AG08395 (cell line): ENCODE data around the gene STARD10.
"Not testable (repeated sequence)": the region's sequence is repeated elsewhere in the genome, so short reads cannot be mapped to it uniquely, and the experiment has no call there.

Experiments used
- DNase-seq: peaks from one replicate; pipeline ENCODE4 v3.0.0; 2012; ENCODE audit warnings: mixed read lengths, low spot score

STARD10 gene

DNA sequence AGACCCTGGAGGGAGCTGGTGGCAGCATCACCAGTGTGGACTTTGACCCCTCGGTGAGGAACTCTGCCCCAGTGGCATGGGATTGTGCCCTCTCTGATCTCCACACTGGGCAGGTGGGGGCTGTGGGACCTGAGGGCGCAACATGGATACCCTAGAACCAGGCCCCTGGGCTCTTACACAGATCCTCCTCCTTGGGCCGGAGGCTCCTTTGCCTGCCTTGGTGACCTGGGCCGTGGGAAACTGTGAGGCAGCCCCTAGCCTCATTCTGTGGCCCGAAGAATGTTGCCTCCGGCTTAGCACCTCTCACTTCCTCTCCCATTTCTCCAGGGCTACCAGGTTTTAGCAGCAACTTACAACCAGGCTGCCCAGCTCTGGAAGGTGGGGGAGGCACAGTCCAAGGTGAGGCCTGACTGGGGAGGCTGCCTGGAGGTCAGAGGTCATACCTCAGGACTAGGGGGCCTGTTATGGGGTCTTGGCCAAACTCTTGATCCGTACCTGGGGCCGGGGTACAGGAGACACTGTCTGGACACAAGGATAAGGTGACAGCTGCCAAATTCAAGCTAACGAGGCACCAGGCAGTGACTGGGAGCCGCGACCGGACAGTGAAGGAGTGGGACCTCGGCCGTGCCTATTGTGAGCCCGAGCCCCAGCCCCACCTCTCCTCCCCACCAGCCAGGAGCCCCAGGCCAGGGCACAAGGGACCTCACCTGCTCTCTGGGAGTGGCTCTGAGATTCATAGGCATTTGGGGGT is 32.5 kb upstream of the STARD10 start:
- DNase-seq, result no peak

DNA sequence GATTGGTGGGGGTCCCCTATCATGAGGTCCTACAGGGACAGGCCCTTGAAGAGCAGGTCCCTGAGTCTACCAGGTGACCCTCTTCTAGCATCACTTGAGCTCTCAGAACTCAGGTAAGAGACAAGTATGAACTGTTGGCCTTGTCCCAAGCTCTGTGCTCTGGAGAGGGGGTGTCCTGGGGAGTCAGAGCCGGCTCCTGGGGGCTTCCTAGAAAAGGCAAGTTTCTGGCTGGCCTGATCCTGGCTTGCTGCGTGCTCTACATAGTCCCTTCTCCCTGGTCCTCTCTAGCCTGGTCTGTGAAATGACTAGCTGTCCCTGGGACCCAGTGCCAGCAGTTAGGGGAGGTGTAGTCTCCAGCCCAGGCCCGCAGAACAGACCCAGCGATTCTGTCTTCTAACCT is 31.8 kb upstream of the STARD10 start:
- DNase-seq, result no peak

DNA sequence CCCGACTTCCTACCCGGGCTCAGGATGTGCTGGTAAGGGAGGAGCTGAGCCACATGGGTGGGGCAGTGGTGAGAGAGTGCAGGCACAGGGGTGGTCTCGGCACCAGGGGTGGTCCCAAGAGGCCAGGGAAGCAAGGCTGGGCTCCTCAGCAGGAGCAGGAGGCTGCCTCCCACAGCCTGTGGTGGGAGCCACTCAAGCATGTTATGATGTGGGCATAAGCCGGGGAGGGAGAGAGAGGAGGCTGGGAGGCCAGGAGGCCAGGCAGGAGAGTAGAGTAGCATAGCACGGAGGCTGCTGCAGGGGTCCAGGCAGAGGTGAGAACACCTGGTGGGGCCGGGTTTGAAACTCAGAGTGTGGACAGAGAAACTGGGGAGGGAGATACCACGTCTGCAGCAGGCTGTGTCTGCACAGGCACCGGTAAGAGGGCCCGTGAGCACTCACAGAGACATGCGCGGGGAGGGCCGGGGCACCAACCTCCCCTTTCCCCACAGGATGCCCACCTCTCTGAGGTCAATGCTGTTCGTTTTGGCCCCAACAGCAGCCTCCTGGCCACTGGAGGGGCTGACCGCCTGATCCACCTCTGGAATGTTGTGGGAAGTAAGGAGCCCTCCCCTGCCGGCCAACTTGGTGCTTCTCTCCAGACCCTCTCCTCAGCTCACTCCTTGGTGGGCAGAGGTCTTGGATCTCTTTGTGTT is 31.1 kb upstream of the STARD10 start:
- DNase-seq, result no peak

DNA sequence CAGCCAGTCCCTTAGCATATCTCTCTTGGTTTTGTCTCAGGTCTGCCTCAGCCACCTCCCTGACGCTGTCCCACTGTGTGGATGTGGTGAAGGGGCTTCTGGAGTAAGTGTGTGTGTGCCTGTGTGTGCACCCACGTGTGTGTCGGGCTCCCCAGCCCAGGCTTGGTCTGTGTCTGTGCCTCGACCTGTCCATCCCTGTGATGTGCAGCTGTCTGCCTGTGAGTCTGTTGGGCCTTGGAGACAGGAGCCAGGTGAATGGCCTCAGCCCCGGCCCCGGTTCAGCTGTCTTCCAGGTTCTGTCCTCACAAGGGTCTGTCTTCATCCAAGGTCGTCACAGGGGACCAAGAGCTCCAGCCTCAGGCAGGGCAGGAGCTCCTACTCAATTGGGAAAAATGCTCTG is 30.2 kb upstream of the STARD10 start:
- DNase-seq, result no peak

DNA sequence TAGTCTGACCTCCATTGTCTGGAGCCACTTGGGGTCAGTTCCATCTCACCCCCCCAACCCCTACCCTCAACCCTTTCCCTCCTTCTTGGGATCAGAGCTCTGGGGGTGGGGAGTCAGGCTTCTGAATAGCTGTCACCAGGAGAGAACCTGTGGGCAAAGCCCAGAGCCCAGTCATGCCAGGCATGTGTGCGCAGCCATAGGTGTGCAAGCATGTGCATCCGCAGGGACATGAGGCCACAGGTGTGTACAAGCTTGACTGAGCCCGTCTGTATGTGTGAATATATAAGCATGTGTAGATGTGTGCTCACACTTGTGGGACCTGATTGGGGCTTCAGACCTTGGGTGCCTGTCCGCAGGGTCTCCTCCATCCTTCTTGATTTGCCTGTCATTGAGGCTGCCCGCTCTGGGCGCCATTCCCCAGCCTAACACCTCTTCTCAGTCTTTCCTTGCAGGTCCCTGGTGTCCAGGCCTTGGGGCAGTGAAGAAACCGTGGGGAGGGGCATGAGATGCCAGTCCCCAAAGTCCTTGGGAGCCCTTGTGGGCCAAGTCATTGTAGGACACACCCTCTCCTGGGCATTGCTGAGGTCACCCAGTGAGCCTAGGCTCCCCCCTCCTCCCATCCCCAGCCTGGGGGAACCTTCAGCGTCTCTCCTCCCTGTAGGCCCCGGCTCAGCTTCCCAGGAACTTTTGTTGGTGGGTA is 29.4 kb upstream of the STARD10 start:
- no peak for DNase-seq

DNA sequence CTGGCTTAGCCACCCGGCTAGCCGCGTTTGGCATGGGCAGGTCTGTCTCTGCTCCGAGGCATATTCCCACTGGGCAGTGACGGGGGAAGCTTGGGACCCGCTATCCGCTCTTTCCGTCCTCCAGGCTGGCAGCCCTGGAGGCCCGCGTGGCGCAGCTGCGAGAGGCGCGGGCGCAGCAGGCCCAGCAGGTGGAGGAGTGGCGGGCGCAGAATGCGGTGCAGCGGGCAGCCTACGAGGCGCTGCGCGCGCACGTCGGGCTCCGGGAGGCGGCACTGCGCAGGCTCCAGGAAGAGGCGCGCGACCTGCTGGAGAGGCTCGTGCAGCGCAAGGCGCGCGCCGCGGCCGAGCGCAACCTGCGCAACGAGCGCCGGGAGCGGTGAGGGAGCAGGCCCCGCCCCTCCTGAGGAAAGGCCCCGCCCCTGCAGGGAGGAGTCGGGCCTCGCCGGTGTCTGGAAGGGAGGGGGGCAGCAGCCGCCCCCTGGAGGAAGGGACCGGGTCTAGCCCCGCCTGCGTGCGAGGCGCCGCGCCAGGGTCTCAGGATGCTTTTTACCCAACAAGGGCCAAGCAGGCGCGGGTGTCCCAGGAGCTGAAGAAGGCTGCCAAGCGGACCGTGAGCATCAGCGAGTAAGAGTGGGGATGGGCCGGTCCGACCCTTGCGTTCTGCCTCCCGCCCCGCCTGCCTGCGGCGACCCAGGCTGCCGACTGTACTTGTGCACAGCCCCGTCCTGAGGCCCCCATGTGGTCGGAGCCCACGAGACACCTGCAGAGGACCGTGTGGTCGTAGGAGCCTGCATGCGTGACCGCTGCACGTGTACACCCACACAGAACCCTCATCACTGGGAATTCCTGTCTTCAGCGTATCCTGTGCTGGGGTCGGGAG is 28.3 kb upstream of the STARD10 start:
- peak; percentile 97 for DNase-seq

DNA sequence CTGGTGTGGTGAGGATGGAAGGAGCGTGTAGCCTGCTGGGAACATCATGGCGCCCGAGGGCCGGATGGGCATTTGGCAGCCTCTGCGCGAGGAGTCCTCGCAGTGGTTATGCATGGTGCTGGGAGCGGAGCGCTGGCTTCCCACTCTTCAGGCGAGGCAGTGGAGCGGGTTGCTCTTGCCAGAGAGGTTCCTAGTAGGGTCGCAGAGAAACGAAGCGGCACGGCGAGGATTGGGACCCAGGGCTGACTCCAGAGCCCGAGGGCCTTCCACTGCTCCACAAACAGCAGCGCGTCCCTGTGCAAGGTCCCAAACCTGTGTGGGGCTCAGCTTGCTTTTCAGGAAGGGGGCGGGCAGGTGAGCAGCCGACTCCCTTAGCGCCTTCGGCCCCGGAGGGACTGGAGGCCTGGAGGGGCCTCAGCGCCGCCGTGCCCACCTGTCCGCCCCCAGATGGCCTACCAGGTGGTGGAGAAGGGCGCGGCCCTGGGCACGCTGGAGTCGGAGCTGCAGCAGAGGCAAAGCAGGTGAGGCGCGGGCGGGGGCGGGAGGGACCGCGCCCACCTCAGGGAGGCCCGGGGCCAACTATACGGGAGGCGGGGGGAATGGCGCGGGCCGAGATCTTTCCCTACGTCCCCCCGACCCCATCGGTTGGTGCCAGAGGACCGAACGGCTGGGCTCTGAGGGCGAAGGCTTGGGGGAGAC is 27.5 kb upstream of the STARD10 start:
- no peak for DNase-seq

DNA sequence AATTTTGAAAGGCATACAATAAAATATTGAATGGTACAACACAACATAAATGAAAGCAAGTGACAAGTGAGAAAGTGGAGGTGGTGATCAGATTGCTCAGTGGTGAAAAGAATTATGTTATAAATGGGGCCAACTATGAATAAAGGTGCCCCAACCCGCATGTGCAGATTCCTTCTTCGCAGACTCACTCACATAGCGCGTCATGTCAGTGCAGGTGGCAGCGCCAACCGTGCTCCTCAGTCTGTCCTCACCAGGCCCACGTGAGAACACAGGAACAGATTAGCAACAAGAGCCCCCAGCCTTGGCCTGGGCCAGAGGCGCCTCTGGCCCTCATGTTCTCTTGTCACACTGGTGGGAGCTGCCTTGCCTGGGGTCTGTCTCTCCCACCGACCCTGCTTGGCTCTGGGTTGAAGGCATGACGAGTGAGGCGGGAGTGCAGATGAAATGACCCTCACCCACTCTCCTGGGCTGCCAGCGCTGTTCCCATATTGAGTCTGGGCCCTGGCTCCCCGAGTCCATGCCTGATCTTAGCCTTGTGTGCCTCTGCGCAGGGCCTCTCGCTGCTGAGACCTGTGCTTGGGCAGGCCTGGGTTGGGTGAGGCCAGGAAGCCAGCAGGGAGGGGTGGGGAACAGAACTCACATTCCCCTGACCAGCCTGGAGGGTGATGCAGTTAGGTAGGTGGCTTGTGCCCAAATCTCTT is 26.7 kb upstream of the STARD10 start:
- DNase-seq, result no peak

DNA sequence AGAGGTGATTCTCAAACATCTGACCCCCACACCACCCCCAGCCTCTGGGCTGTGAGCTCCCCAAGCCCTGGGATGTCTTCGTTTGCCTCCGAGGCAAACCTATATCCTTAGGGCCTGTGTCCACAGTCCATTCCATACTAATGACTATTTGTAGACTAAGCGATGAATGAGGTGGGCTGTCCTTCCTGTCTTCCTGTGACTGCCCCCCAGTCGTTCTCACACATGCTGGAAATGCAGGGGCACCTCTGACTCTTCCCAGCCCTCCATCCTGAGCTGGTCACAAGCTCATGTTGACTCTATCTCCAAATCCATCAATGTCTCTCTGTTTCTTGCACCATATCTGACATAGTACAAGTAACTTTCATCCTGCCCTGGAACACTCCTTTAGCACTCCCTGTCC is 25.1 kb upstream of the STARD10 start:
- no peak for DNase-seq

DNA sequence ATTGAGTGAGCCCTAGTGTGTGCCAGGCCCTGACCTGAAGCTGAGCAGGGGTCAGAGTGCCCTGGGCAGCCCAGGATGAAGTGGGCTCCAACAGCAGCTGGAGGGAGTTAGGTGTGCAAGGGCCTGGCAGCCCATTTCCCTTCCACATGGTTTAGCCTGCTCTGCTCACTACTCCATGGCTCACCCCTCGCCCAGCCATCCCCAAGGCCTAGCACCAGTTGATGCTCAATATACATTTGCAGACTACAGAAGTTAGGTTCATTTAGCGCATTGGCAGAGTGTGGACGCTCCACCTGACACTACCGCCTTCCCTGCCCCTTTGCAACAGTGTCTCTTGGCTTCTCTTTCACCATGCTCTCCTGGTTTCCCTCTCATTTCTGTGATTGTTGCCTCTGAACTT is 24.1 kb upstream of the STARD10 start:
- DNase-seq, result no peak

DNA sequence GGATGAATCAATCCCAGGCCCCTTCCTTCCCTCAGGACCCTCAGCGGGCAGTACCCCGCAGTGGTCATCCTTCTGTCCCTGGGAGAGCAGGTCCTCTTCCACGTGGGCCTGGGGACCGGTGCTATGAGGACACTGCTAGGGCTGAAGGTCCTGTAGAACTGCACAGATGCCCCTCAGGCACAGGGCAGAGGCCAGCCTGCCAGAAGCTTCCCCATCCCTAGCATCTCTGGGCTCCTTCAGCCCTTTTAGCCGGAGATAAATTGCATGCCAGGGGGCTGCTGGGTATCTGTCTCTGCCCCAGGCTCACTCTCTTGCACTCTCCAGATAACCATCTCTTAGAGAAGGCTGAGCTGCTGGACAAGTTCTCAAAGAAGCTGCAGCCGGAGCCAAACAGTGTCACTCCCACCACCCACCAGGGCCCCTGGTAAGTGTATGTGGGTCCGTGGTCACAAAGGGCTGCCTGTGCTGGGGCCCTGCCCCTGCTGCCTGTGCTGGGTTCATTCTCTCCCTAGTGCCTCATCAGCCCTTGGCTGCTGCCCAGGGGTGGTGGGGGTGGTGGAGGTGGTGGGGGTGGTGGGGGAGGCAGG is 22.6 kb upstream of the STARD10 start:
- DNase-seq, result no peak

DNA sequence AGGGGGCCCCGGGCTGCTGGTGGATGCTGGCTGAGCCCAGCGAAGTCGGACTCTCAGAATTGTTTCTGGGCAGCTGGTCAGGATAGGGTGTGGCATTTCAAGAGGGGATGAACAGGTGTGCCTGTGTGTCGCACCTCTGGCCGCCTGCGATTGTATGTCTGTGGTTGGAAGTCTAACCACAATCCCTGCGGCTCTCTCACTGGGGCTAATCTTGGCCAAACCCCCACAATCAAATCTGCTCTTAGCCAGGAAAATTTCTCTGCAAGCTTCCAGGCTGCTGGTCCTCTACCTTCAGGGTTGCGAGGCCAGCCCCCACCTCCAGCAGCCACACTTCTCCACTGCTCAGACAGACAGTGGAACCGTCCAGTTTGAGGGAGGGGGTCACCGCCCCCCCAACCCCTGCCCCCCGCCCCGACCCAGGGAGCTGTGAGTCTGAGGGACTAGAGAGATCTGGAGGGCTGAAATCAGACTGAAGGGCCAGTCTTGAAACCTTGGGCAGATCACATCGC is 21.3 kb upstream of the STARD10 start:
- DNase-seq, result no peak

DNA sequence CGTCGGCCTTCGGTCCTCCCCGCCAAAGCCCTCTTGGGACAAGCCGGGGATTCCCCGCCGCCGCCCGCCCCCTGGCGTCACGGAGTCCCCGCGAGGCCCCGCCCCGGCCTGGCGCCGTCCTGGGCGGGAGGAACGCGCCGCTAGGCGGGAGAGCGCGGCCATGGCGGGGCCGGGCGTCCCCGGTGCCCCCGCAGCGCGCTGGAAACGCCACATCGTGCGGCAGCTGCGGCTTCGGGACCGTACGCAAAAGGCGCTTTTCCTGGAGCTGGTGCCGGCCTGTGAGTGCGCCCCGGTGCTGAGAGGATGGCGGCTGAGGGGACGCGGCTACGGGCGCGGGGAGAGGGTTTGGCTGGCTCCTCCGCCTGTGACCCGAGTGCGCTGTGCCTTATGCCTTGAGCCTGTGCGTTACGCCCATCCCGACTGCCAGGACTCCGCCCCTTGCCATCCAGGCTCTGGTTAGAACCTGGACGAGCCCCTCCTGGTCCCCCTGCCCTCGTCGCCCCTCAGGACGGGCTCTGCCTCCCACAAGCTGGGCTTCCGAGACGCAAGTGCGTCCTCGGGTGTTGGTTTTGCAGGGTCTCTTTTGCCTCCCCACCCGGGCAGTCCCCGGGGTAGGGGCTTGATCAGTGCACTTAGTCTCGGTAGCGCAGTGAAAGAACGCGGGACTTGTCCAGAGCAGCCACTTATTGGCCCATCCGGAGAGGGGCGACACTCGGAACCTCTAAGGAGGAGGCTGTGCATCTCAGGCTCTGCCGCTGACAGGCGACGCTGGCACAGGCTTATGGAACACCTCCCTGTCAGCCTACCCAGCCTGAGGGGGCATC is 20.7 kb upstream of the STARD10 start, which contains the start of gene ATG16L2:
TSS of gene ATG16L2 (plus strand) at position 126 of the 824 bp plus-strand sequence. CDS start at position 161, 35 bp downstream.
- peak; percentile 95 for DNase-seq

DNA sequence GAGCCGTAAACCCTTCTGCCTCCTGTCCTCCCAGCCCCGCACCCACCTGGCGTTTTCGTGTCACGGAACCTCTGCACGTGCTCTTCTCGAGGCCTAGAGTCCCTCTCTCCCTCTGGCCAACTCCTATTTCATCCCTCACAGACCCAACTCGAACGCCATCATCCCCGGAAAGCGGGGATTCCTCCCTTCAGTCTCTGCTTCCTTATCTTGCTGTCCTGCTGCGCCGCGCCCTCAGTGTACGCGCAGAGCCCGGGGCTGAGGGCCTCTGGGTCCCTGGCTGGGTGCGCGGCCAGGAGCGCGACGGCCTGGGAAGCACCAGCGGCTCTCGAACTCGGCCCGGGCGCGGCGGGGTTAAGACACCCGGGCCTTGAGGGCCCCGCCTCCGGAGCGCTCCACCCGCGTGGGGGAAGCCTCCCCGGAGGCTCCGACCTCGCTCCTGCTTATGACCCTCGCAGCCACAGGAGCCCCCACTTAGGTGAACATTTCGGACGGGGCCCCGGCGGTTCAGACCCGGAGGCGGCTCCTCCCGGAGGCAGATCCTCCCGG is 20.0 kb upstream of the STARD10 start:
- DNase-seq, result peak; percentile 81

DNA sequence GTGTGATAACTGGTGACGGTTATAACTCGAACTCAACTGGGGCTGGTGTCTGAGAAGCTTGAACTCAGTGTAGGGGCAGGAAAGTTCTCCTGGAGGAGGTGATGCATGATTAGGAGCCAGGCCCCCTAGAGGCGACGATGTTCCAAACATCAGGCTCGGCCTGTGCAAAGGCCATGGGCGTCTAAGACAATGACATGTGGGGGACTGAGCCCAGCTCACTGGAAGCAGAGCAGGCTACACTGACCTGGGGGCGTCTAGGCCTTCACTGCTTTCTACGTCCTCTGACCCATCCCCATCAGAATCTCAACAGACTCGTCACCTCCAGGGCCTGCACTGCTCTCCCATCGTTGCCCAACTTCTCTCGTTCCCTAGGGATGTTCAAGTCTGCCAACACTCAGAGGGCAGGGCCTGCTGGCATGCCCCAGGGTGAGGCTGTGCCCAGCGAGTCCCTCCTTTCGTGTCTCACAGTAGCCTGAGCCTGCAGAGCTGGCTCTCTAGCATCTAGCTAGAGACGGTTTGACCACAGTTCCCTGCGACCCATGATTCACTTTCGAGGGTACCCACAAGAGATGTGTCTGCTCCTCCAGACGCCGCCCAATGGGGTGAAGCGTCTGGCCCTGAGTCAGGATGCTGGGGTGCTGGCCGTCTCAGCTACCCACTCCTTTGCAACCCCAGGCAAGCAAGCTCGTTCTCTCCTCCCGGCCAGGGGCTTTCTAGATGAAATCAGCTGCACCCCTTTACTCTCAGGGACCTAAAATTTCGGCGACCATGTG is 19.3 kb upstream of the STARD10 start:
- DNase-seq, result peak; percentile 67

DNA sequence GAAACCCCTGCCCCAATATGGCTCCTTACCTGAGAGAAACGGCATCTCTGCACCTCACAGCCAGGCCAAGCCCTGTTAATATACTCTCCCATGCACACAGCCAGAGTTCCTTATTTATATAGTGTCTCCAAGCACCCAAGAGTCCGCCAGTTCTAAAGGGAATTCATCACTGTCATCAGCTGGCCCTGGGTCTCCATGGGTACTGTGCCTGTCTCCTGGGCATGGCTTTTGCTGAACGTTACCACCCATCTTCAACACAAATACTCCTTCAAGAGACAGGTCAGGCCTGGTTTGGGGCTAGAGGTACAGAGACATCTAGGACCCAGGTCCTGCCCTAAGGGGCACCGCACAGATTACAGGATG is 18.7 kb upstream of the STARD10 start:
- DNase-seq, result no peak

DNA sequence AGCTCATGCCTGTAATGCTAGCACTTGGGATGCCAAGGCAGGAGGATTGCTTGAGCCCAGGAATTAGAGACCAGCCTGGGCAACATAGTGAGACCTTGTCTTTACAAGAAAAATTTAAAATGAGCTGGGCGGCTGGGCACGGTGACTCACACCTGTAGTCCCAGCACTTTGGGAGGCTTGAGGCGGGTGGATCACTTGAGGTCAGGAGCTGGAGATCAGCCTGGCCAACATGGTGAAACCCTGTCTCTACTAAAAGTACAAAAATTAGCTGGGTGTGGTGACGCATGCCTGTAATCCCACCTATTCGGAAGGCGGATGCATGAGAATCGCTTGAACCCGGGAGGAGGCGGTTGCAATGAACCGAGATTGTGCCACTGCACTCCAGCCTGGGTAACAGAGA is 17.8 kb upstream of the STARD10 start:
- DNase-seq, result not testable (repeated sequence)

DNA sequence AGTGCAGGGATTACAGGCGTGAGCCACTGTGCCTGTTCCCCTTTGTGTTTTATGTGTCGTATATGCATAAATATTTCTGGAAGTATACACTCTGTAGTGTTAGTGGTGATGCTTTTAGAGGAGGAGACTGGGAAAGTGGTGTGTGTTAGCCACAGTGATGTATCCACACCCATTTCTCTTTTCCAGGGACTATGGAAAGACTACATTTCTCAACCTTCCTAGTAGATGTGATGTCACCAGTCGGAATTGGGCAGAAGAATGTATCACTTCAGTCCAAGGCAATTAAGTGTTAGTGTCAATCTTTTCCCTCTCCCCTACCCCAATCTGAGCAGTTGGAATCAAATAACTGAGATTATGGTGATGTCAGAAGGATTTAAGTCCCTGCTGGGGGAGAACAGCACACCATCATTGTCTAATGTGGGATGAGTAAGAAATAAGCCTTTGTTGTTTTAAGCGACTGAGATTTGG is 14.5 kb upstream of the STARD10 start:
- no peak for DNase-seq
